CD8-positive, alpha-beta memory T cell (primary cell): ENCODE results near the gene FZR1. TPM values are rescaled to one million over a fixed set of nuclear protein-coding genes. Genes with fewer than 3 reads are reported as not detected.

Source experiments
- CTCF ChIA-PET: fragments of 350-600 bp; sonication (Branson Sonifier 250); formaldehyde crosslinking; loops from one replicate; lab custom pipeline; 2021; ENCODE audit warnings: antibody characterized with exemption; lab: Charles Lee
- POLR2A ChIA-PET: fragments of 350-600 bp; sonication (Branson Sonifier 250); formaldehyde crosslinking; loops from one replicate; lab custom pipeline; 2021; ENCODE audit warnings: antibody characterized with exemption; lab: Charles Lee
- DNase-seq, 5 donors: peaks; one replicate each; pipeline versions ENCODE4 v3.0.0 to v3.0.0-alpha.2; 2020 to 2022; ENCODE audit warnings: mixed read lengths in 1 of 5
- H3K27ac ChIP-seq: one replicate; pipeline ENCODE4 v1.7.0; 2013; ENCODE audit warnings: low read depth, mild to moderate bottlenecking, low read length, moderate library complexity
- H3K27me3 ChIP-seq: 2 replicates; pipeline ENCODE4 v1.7.0; 2013; ENCODE audit warnings: low read length, mild to moderate bottlenecking; ENCODE audit not compliant: insufficient read depth, poor library complexity, severe bottlenecking
- H3K36me3 ChIP-seq: 2 replicates; pipeline ENCODE4 v1.7.0; 2013; ENCODE audit warnings: mild to moderate bottlenecking, low read length, moderate library complexity; ENCODE audit not compliant: insufficient read depth
- H3K4me1 ChIP-seq: 2 replicates; pipeline ENCODE4 v1.7.0; 2013; ENCODE audit warnings: mild to moderate bottlenecking, low read length, moderate library complexity; ENCODE audit not compliant: insufficient read depth
- H3K4me3 ChIP-seq: 2 replicates; pipeline ENCODE4 v1.7.0; 2013; ENCODE audit warnings: mild to moderate bottlenecking, low read length
- H3K9me3 ChIP-seq: 2 replicates; pipeline ENCODE4 v1.7.0; 2013; ENCODE audit warnings: mild to moderate bottlenecking, low read length
- H3K27ac Mint-ChIP-seq, 8 donors: one replicate each; pipeline ENCODE4 v1.8.0; 2020 to 2021; ENCODE audit warnings: mixed read lengths in 8 of 8, mild to moderate bottlenecking in 6 of 8, inconsistent platforms in 3 of 8, moderate library complexity in 3 of 8
- H3K27me3 Mint-ChIP-seq, 2 donors: one replicate each; pipeline ENCODE4 v1.8.0; 2020 to 2021; ENCODE audit warnings: mixed read lengths in 2 of 2, mild to moderate bottlenecking in 1 of 2, moderate library complexity in 1 of 2
- H3K36me3 Mint-ChIP-seq, 3 donors: one replicate each; pipeline ENCODE4 v1.8.0; 2020 to 2021; ENCODE audit warnings: mixed read lengths in 3 of 3, inconsistent platforms in 1 of 3, mild to moderate bottlenecking in 1 of 3
- H3K4me1 Mint-ChIP-seq, 3 donors: one replicate each; pipeline ENCODE4 v1.8.0; 2020 to 2021; ENCODE audit warnings: mixed read lengths in 3 of 3, inconsistent platforms in 1 of 3, mild to moderate bottlenecking in 1 of 3
- H3K4me3 Mint-ChIP-seq, 7 donors: one replicate each; pipeline ENCODE4 v1.8.0; 2020 to 2021; ENCODE audit warnings: mixed read lengths in 7 of 7, mild to moderate bottlenecking in 6 of 7, moderate library complexity in 4 of 7, inconsistent platforms in 2 of 7
- H3K9me3 Mint-ChIP-seq, 5 donors: one replicate each; pipeline ENCODE4 v1.8.0; 2020 to 2022; ENCODE audit warnings: mixed read lengths in 5 of 5, mild to moderate bottlenecking in 3 of 5, moderate library complexity in 2 of 5, inconsistent platforms in 1 of 5
- polyA plus RNA-seq: library from polyadenylated mRNA; unstranded; fragments of 300-500 nt; fragmentation: Illumina TruSeq; gene quantifications from one replicate; pipeline ENCODE4 v1.2.3, GENCODE V29; 2021
- total RNA-seq, 2 experiments: library from RNA; stranded (reverse); gene quantifications; one replicate each; pipeline ENCODE4 v1.2.3, GENCODE V29; 2021

Gene FZR1
- total and polyA plus RNA-seq, 3 experiments from 2014 or later = 14.4 to 36.9 (median 36.7) TPM

GRCh38 chr19:3462991-3463713 is 43.0 kb upstream of the FZR1 start:
- POLR2A ChIA-PET = no interaction called here
- no peak for DNase-seq
- Histone ChIP-seq H3K27me3 (no peaks in the 10 kb centered on the region), H3K4me3 (no peak overlapping the region), H3K27ac (no peak overlapping the region), H3K9me3 (no peaks in the 10 kb centered on the region), H3K36me3 (no peaks in the 10 kb centered on the region), H3K4me1 (no peaks in the 10 kb centered on the region)
- peaks cover 0 to 7% (median 2%) of the 10 kb centered on the region in 3 donors for H3K36me3 Mint-ChIP-seq
- no peak overlapping the region for H3K4me3 Mint-ChIP-seq
- H3K27ac Mint-ChIP-seq = no peak overlapping the region
- H3K4me1 Mint-ChIP-seq = peaks cover 0 to 3% (median 0%) of the 10 kb centered on the region in 3 donors
- CTCF ChIA-PET = interaction anchor here (0.8 kb wide), 1 partner anchor 22 kb away, joined by 3 read pairs; no protein-coding TSS in a partner anchor
- H3K27me3 Mint-ChIP-seq = no peaks in the 10 kb centered on the region
- no peaks in the 10 kb centered on the region for H3K9me3 Mint-ChIP-seq

GRCh38 chr19:3463714-3464586 is 42.2 kb upstream of the FZR1 start:
- Mint-ChIP-seq H3K4me1 (peaks cover 0 to 3% (median 0%) of the 10 kb centered on the region in 3 donors), H3K27ac (no peak overlapping the region), H3K9me3 (no peaks in the 10 kb centered on the region), H3K27me3 (no peaks in the 10 kb centered on the region), H3K4me3 (no peak overlapping the region), H3K36me3 (peaks cover 0 to 7% (median 2%) of the 10 kb centered on the region in 3 donors)
- Histone ChIP-seq H3K36me3 (no peaks in the 10 kb centered on the region), H3K27me3 (no peaks in the 10 kb centered on the region), H3K4me3 (no peak overlapping the region), H3K9me3 (no peaks in the 10 kb centered on the region), H3K4me1 (no peaks in the 10 kb centered on the region), H3K27ac (no peak overlapping the region)
- POLR2A ChIA-PET = no interaction called here
- no peak for DNase-seq
- CTCF ChIA-PET = interaction anchor here (0.8 kb wide), 1 partner anchor 21 kb away, joined by 3 read pairs; no protein-coding TSS in a partner anchor

GRCh38 chr19:3464587-3465235 is 41.4 kb upstream of the FZR1 start:
- Mint-ChIP-seq H3K4me1 (no peaks in the 10 kb centered on the region), H3K4me3 (no peak overlapping the region), H3K9me3 (no peaks in the 10 kb centered on the region), H3K36me3 (peaks cover 0 to 7% (median 2%) of the 10 kb centered on the region in 3 donors), H3K27ac (no peak overlapping the region), H3K27me3 (no peaks in the 10 kb centered on the region)
- CTCF ChIA-PET = no interaction called here
- Histone ChIP-seq H3K4me3 (no peak overlapping the region), H3K36me3 (no peaks in the 10 kb centered on the region), H3K4me1 (no peaks in the 10 kb centered on the region), H3K27me3 (no peaks in the 10 kb centered on the region), H3K27ac (no peak overlapping the region), H3K9me3 (no peaks in the 10 kb centered on the region)
- no peak for DNase-seq
- POLR2A ChIA-PET = no interaction called here

GRCh38 chr19:3465552-3465951 is 40.6 kb upstream of the FZR1 start:
- Histone ChIP-seq H3K36me3 (no peaks in the 10 kb centered on the region), H3K27me3 (no peaks in the 10 kb centered on the region), H3K4me1 (no peaks in the 10 kb centered on the region), H3K4me3 (no peak overlapping the region), H3K27ac (no peak overlapping the region), H3K9me3 (no peaks in the 10 kb centered on the region)
- Mint-ChIP-seq H3K27ac (no peak overlapping the region), H3K4me1 (no peaks in the 10 kb centered on the region), H3K36me3 (peaks cover 0 to 5% (median 2%) of the 10 kb centered on the region in 3 donors), H3K9me3 (no peaks in the 10 kb centered on the region), H3K27me3 (no peaks in the 10 kb centered on the region), H3K4me3 (no peak overlapping the region)
- ChIA-PET POLR2A (no interaction called here), CTCF (interaction anchor here (1.0 kb wide), 1 partner anchor 26 kb away, joined by 3 read pairs; no protein-coding TSS in a partner anchor)
- DNase-seq = no peak

GRCh38 chr19:3466635-3467034 is 39.5 kb upstream of the FZR1 start:
- H3K4me3 ChIP-seq = no peak overlapping the region
- H3K36me3 Mint-ChIP-seq = peaks cover 0 to 5% (median 2%) of the 10 kb centered on the region in 3 donors
- H3K27me3 Mint-ChIP-seq = peaks cover 0 to 1% of the 10 kb centered on the region in 2 donors
- H3K27me3 ChIP-seq = no peaks in the 10 kb centered on the region
- H3K4me3 Mint-ChIP-seq = no peak overlapping the region
- no peaks in the 10 kb centered on the region for H3K9me3 ChIP-seq
- no peaks in the 10 kb centered on the region for H3K4me1 ChIP-seq
- H3K9me3 Mint-ChIP-seq = no peaks in the 10 kb centered on the region
- no peaks in the 10 kb centered on the region for H3K36me3 ChIP-seq
- no peak overlapping the region for H3K27ac ChIP-seq
- POLR2A ChIA-PET = no interaction called here
- no peak overlapping the region for H3K27ac Mint-ChIP-seq
- no peak for DNase-seq
- CTCF ChIA-PET = interaction anchor here (0.8 to 1.0 kb wide), 2 partner anchors 18 to 27 kb away, joined by 3 read pairs; no protein-coding TSS in a partner anchor
- H3K4me1 Mint-ChIP-seq = no peaks in the 10 kb centered on the region

GRCh38 chr19:3467437-3468198 is 38.5 kb upstream of the FZR1 start:
- ChIA-PET POLR2A (no interaction called here), CTCF (no interaction called here)
- Mint-ChIP-seq H3K4me1 (no peaks in the 10 kb centered on the region), H3K27me3 (peaks cover 0 to 1% of the 10 kb centered on the region in 2 donors), H3K4me3 (no peak overlapping the region), H3K27ac (no peak overlapping the region), H3K36me3 (peaks cover 0 to 3% (median 2%) of the 10 kb centered on the region in 3 donors), H3K9me3 (no peaks in the 10 kb centered on the region)
- Histone ChIP-seq H3K9me3 (no peaks in the 10 kb centered on the region), H3K27ac (no peak overlapping the region), H3K4me1 (no peaks in the 10 kb centered on the region), H3K4me3 (no peak overlapping the region), H3K27me3 (no peaks in the 10 kb centered on the region), H3K36me3 (no peaks in the 10 kb centered on the region)
- no peak for DNase-seq

GRCh38 chr19:3468211-3468610 is 37.9 kb upstream of the FZR1 start:
- Histone ChIP-seq H3K4me1 (no peaks in the 10 kb centered on the region), H3K27me3 (no peaks in the 10 kb centered on the region), H3K9me3 (no peaks in the 10 kb centered on the region), H3K36me3 (no peaks in the 10 kb centered on the region), H3K4me3 (no peak overlapping the region), H3K27ac (no peak overlapping the region)
- no peak overlapping the region for H3K27ac Mint-ChIP-seq
- H3K4me1 Mint-ChIP-seq = no peaks in the 10 kb centered on the region
- POLR2A ChIA-PET = no interaction called here
- CTCF ChIA-PET = interaction anchor here (1.5 kb wide), 1 partner anchor 17 kb away, joined by 4 read pairs; no protein-coding TSS in a partner anchor
- peaks cover 0 to 1% of the 10 kb centered on the region in 2 donors for H3K27me3 Mint-ChIP-seq
- no peak for DNase-seq
- H3K36me3 Mint-ChIP-seq = no peaks in the 10 kb centered on the region
- no peaks in the 10 kb centered on the region for H3K9me3 Mint-ChIP-seq
- H3K4me3 Mint-ChIP-seq = no peak overlapping the region
